PC-9 (cell line): ENCODE data around the gene EGFR. TPM values are rescaled to one million over a fixed set of nuclear protein-coding genes. Genes with fewer than 3 reads are reported as not detected.

Experiments
- BruUV-seq: library from RNA; stranded (reverse); fragments of 400-500 nt; replicated peaks from 2 replicates; lab custom pipeline; 2021; lab: Mats Ljungman, UMichigan
- CTCF ChIA-PET: fragments of 300-600 bp; sonication (Branson Sonifier 250); formaldehyde crosslinking; loops from one replicate; lab custom pipeline; 2022; ENCODE audit warnings: antibody characterized with exemption; lab: Charles Lee
- POLR2A ChIA-PET: fragments of 300-600 bp; sonication (Branson Sonifier 250); formaldehyde crosslinking; loops from one replicate; lab custom pipeline; 2022; ENCODE audit warnings: antibody characterized with exemption; ENCODE audit not compliant: unreplicated experiment; lab: Charles Lee
- DNase-seq, 2 experiments: peaks; one replicate each; pipeline versions ENCODE4 v3.0.0 to v3.0.0-alpha.2; 2015 to 2022; ENCODE audit warnings: mixed read lengths in 1 of 2
- H2AFZ ChIP-seq: fragments of 200-600 bp; sonication (generic); 2 replicates; pipeline ENCODE4 v1.8.1; 2017; ENCODE audit warnings: antibody characterized with exemption
- H3F3A ChIP-seq: fragments of 200-600 bp; sonication (generic); 2 replicates; pipeline ENCODE4 v1.8.1; 2017; ENCODE audit warnings: antibody characterized with exemption, mild to moderate bottlenecking, low read depth; ENCODE audit not compliant: insufficient read depth
- H3K27ac ChIP-seq: fragments of 200-600 bp; sonication (generic); 2 replicates; pipeline ENCODE4 v1.6.1; 2016; ENCODE audit warnings: mixed run types
- H3K27me3 ChIP-seq: fragments of 200-600 bp; sonication (generic); 2 replicates; pipeline ENCODE4 v1.6.1; 2016; ENCODE audit warnings: low read depth, mixed run types; ENCODE audit not compliant: insufficient read depth
- H3K36me3 ChIP-seq: fragments of 200-600 bp; sonication (generic); 2 replicates; pipeline ENCODE4 v1.6.1; 2016; ENCODE audit warnings: low read depth, mixed run types
- H3K4me1 ChIP-seq: fragments of 200-600 bp; sonication (generic); replicated peaks from 2 replicates; pipeline ENCODE4 v1.6.1; 2016; ENCODE audit warnings: mixed run types; ENCODE audit not compliant: insufficient read depth
- H3K4me2 ChIP-seq: fragments of 200-600 bp; sonication (generic); 2 replicates; pipeline ENCODE4 v1.6.1; 2017; ENCODE audit warnings: mixed run types
- H3K4me3 ChIP-seq: fragments of 200-600 bp; sonication (generic); 2 replicates; pipeline ENCODE4 v1.6.1; 2016; ENCODE audit warnings: mixed run types
- H3K79me2 ChIP-seq: fragments of 200-600 bp; sonication (generic); 2 replicates; pipeline ENCODE4 v1.6.1; 2017; ENCODE audit warnings: low read depth, mixed run types
- H3K9me2 ChIP-seq: fragments of 200-600 bp; sonication (generic); 2 replicates; pipeline ENCODE4 v1.8.1; 2017; ENCODE audit warnings: mild to moderate bottlenecking; ENCODE audit not compliant: insufficient read depth
- H3K9me3 ChIP-seq: fragments of 200-600 bp; sonication (generic); 2 replicates; pipeline ENCODE4 v1.8.1; 2016; ENCODE audit warnings: low read depth; ENCODE audit not compliant: insufficient read depth
- H4K20me1 ChIP-seq: fragments of 200-600 bp; sonication (generic); 2 replicates; pipeline ENCODE4 v1.8.1; 2017; ENCODE audit not compliant: insufficient read depth
- EZH2 ChIP-seq: fragments of 200-600 bp; sonication (generic); IDR thresholded peaks from 2 replicates; pipeline ENCODE4 v1.8.0; 2017; ENCODE audit warnings: antibody characterized with exemption, low read depth
- intact Hi-C: fragments of 100-400 bp; cut with micrococcal nuclease; formaldehyde crosslinking; loops from one replicate; pipeline ENCODE4 v1.10.0; 2022; ENCODE audit not compliant: unreplicated experiment
- total RNA-seq: library from RNA; stranded (reverse); gene quantifications from 2 replicates; pipeline ENCODE4 v1.2.3, GENCODE V29; 2021
- TF ChIP-seq, protein P1 (sequence below): fragments of 200-600 bp; sonication (generic); conservative IDR thresholded peaks from 2 replicates; pipeline ENCODE4 v1.6.1; 2017; ENCODE audit warnings: mixed run types, antibody characterized with exemption, mild to moderate bottlenecking, moderate library complexity

Gene EGFR
- total RNA-seq, 1 experiment from 2014 or later: 342 TPM

GRCh38 chr7:55245271-55245723, 226.5 kb downstream of the EGFR start:
- Histone ChIP-seq H3F3A (0 out of 2 replicates have a peak, but pooled peaks cover 4% of the 10 kb centered on the region), H3K36me3 (no peaks in the 10 kb centered on the region), H3K4me3 (no peak overlapping the region), H3K4me2 (no peak overlapping the region), H3K27me3 (no peaks in the 10 kb centered on the region), H4K20me1 (no peaks in the 10 kb centered on the region), H3K27ac (no peak overlapping the region), H2AFZ (no peak overlapping the region), H3K9me2 (no peaks in the 10 kb centered on the region), H3K4me1 (peaks cover 17% of the 10 kb centered on the region), H3K9me3 (no peaks in the 10 kb centered on the region), H3K79me2 (no peaks in the 10 kb centered on the region)
- BruUV-seq: no TSS peak
- ChIA-PET CTCF (interaction anchor here (0.7 to 1.7 kb wide), 2 partner anchors 10 to 171 kb away, joined by 4 to 16 read pairs; no protein-coding TSS in a partner anchor), POLR2A (interaction anchor here (0.6 to 0.7 kb wide), 2 partner anchors 227 to 486 kb away, joined by 3 to 5 read pairs; partner anchors contain the start of genes EGFR and SEC61G)
- DNase-seq: peak; percentile 63 to 72
- no peak for TF ChIP-seq EZH2
- intact Hi-C loops: loop anchor here (2.0 kb wide), 2 partner anchors 34 to 112 kb away; no protein-coding TSS in a partner anchor

DNA sequence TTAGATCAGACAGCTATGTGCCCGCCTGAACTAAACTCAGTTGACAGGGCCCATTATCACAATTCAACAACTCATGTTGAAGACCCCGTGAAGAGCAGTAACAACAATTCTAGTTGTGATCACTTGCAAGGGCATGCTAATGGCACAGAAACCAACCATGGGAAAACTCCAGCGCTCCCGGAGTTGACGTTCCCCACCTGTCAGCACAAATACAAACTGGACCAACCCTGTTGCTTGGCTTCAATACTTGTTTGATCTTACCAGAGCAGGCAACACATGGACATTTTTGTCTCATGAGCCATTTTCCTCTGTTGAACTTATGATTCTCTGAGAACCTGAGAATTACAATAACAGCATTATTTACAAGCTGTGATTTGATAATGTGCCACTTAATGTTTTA, 227.4 kb downstream of the EGFR start:
- no peak for DNase-seq
- BruUV-seq: no TSS peak
- Histone ChIP-seq H3K27me3 (no peaks in the 10 kb centered on the region), H3K9me3 (no peaks in the 10 kb centered on the region), H3K9me2 (no peaks in the 10 kb centered on the region), H3K4me2 (no peak overlapping the region), H3K79me2 (no peaks in the 10 kb centered on the region), H3K4me3 (no peak overlapping the region), H3K27ac (no peak overlapping the region), H3K4me1 (peaks cover 17% of the 10 kb centered on the region), H3F3A (0 out of 2 replicates have a peak, but pooled peaks cover 4% of the 10 kb centered on the region), H3K36me3 (no peaks in the 10 kb centered on the region), H2AFZ (no peak overlapping the region), H4K20me1 (no peaks in the 10 kb centered on the region)
- POLR2A ChIA-PET: no interaction called here
- intact Hi-C loops: no loop called here
- TF ChIP-seq EZH2: no peak
- TF ChIP-seq, protein P1, sequence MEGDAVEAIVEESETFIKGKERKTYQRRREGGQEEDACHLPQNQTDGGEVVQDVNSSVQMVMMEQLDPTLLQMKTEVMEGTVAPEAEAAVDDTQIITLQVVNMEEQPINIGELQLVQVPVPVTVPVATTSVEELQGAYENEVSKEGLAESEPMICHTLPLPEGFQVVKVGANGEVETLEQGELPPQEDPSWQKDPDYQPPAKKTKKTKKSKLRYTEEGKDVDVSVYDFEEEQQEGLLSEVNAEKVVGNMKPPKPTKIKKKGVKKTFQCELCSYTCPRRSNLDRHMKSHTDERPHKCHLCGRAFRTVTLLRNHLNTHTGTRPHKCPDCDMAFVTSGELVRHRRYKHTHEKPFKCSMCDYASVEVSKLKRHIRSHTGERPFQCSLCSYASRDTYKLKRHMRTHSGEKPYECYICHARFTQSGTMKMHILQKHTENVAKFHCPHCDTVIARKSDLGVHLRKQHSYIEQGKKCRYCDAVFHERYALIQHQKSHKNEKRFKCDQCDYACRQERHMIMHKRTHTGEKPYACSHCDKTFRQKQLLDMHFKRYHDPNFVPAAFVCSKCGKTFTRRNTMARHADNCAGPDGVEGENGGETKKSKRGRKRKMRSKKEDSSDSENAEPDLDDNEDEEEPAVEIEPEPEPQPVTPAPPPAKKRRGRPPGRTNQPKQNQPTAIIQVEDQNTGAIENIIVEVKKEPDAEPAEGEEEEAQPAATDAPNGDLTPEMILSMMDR: no peak
- CTCF ChIA-PET: no interaction called here

DNA sequence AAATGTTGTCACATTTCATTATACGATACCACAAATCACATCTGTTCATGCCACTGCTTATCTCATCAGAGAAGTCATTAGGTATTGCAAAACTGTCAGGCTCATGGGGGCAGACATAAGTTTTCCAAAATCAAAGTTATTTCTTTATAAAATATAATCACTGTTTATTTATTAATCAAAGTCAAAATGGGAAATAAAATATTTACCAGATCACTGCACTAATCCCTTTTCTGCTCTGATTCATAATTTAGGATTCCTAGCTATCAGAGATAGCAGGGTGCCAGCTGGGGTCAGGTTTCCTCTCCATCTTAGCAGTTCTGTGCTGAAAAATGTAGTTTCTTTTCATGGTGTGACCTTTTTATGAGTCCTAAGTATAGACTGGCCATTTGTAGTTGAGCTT, 228.6 kb downstream of the EGFR start:
- H3K9me2 ChIP-seq: no peaks in the 10 kb centered on the region
- peaks cover 17% of the 10 kb centered on the region for H3K4me1 ChIP-seq
- peak overlapping the region; percentile 15; the same call in 1 of the 2 replicates for H2AFZ ChIP-seq
- ChIA-PET POLR2A (interaction anchor here (0.6 to 0.9 kb wide), 4 partner anchors 44 to 481 kb away, joined by 3 to 19 read pairs (median 8); no protein-coding TSS in a partner anchor), CTCF (no interaction called here)
- no peak overlapping the region for H3K4me3 ChIP-seq
- no peak overlapping the region for H3K27ac ChIP-seq
- intact Hi-C loops: no loop called here
- no TSS peak for BruUV-seq
- TF ChIP-seq, protein P1: no peak
- TF ChIP-seq EZH2: no peak
- H3K79me2 ChIP-seq: no peaks in the 10 kb centered on the region
- peak; percentile 46 to 68 for DNase-seq
- H3K9me3 ChIP-seq: no peaks in the 10 kb centered on the region
- 0 out of 2 replicates have a peak, but pooled peaks cover 4% of the 10 kb centered on the region for H3F3A ChIP-seq
- H4K20me1 ChIP-seq: no peaks in the 10 kb centered on the region
- H3K36me3 ChIP-seq: no peaks in the 10 kb centered on the region
- H3K4me2 ChIP-seq: peak overlapping the region; percentile 30
- H3K27me3 ChIP-seq: no peaks in the 10 kb centered on the region
